Motor neuron (in vitro differentiated cells): ENCODE data around the gene CNTNAP5. TPM values are rescaled to one million over a fixed set of nuclear protein-coding genes. Genes with fewer than 3 reads are reported as not detected.

ENCODE experiments used
- ATAC-seq, 8 experiments: fragments of 200-7000 bp; cut with Tn5 transposase; replicated peaks in 6 of 8; 2 replicates each; pipeline ENCODE4 v1.8.0; 2021; ENCODE audit warnings: mild to moderate bottlenecking in 8 of 8, moderate library complexity in 8 of 8
- H3K27ac ChIP-seq, 2 donors: fragments of 250-450 bp; sonication (Bioruptor Pico); 2 replicates each; pipeline ENCODE4 v1.9.0; 2021; ENCODE audit warnings: antibody characterized with exemption in 2 of 2, mild to moderate bottlenecking in 2 of 2, moderate library complexity in 1 of 2
- H3K4me1 ChIP-seq, 2 donors: fragments of 250-450 bp; sonication (Bioruptor Pico); replicated peaks in 1 of 2; 2 replicates each; pipeline ENCODE4 v1.6.1; 2021; ENCODE audit warnings: antibody characterized with exemption in 2 of 2, mild to moderate bottlenecking in 2 of 2, moderate library complexity in 1 of 2
- H3K4me3 ChIP-seq, 5 donors: fragments of 250-450 bp; sonication (Bioruptor Pico); 2 replicates each; pipeline ENCODE4 v1.9.0; 2021; ENCODE audit warnings: antibody characterized with exemption in 5 of 5, mild to moderate bottlenecking in 5 of 5, moderate library complexity in 4 of 5
- whole genome bisulfite sequencing, 10 experiments: fragments of 450-650 bp; shearing (Covaris generic); methylation state at CpG; one replicate each; pipeline ENCODE4 v1.0.0; 2022; 5-methylcytosine and 5-hydroxymethylcytosine counted together
- in situ Hi-C, 9 experiments: fragments of 400-800 bp; cut with MboI; loops; one replicate each; pipeline ENCODE4 v1.15.0; 2021; ENCODE audit warnings: low sequenced_read_pairs in 9 of 9, low pct_unique_long_range_greater_than_20kb in 2 of 9; ENCODE audit not compliant: unreplicated experiment in 9 of 9
- total RNA-seq, 8 experiments: library from RNA; unstranded; fragments of 300-600 nt; gene quantifications; 2 replicates each; pipeline versions ENCODE4 v1.2.3 to v1.2.4, GENCODE V29; 2022

CNTNAP5 gene
- total RNA-seq, 8 experiments from 2014 or later, result 0.28 to 12.6 (median 8.7) TPM; not detected in 2

- ATAC-seq, result no peak
- in situ Hi-C loops, result no loop called here
- peaks cover 0 to 11% of the 10 kb centered on the region in 2 donors for H3K4me1 ChIP-seq
Measured at GRCh38 chr2:124079045-124079444, 54.0 kb downstream of the CNTNAP5 start.

GRCh38 chr2:124080281-124081153 is 55.4 kb downstream of the CNTNAP5 start:
- in situ Hi-C loops, result no loop called here
- Histone ChIP-seq H3K4me3 (no peak overlapping the region), H3K27ac (no peak overlapping the region), H3K4me1 (peaks cover 0 to 11% of the 10 kb centered on the region in 2 donors)
- WGBS, 10 experiments, result 6 to 100% (median 76%) methylated on average over 1 to 6 of the region's 6 CpGs
- no peak for ATAC-seq

More at GRCh38 chr2:124079045-124079444, 54.0 kb downstream of the CNTNAP5 start:
- H3K4me3 ChIP-seq, result no peak overlapping the region
- 20 to 100% (median 65%) methylated on average over 1 to 2 of the region's 2 CpGs; no CpG with 5 or more reads in 4 of the 10 experiments for WGBS, 10 experiments
- H3K27ac ChIP-seq, result no peak overlapping the region

GRCh38 chr2:124081154-124081716 is 56.1 kb downstream of the CNTNAP5 start:
- peak in 1 of 8 experiments; percentile 31 for ATAC-seq
- in situ Hi-C loops, result no loop called here
- 0 to 60% (median 14%) methylated on average over 1 of the region's 1 CpG; no CpG with 5 or more reads in 2 of the 10 experiments for WGBS, 10 experiments
- Histone ChIP-seq H3K4me1 (peaks cover 0 to 11% of the 10 kb centered on the region in 2 donors), H3K27ac (no peak overlapping the region), H3K4me3 (no peak overlapping the region)

GRCh38 chr2:124088616-124089015 is 63.5 kb downstream of the CNTNAP5 start:
- H3K4me3 ChIP-seq, result no peak overlapping the region
- no peaks in the 10 kb centered on the region for H3K4me1 ChIP-seq
- ATAC-seq, result no peak
- WGBS, 10 experiments, result 0 to 100% (median 61%) methylated on average over 1 to 2 of the region's 2 CpGs; no CpG with 5 or more reads in 3 of the 10 experiments
- in situ Hi-C loops, result no loop called here
- H3K27ac ChIP-seq, result no peak overlapping the region

GRCh38 chr2:124091721-124092120 is 66.6 kb downstream of the CNTNAP5 start:
- in situ Hi-C loops, result no loop called here
- 0 to 92% (median 76%) methylated on average over 1 to 5 of the region's 5 CpGs; no CpG with 5 or more reads in 3 of the 10 experiments for WGBS, 10 experiments

GRCh38 chr2:124092651-124093050 is 67.6 kb downstream of the CNTNAP5 start:
- WGBS, 10 experiments, result 0 to 100% (median 55%) methylated on average over 1 to 2 of the region's 2 CpGs; no CpG with 5 or more reads in 2 of the 10 experiments
- Histone ChIP-seq H3K4me1 (peaks cover 0 to 4% of the 10 kb centered on the region in 2 donors), H3K27ac (no peak overlapping the region), H3K4me3 (no peak overlapping the region)
- in situ Hi-C loops, result no loop called here
- ATAC-seq, result no peak

More at GRCh38 chr2:124091721-124092120, 66.6 kb downstream of the CNTNAP5 start:
- Histone ChIP-seq H3K4me1 (peaks cover 0 to 4% of the 10 kb centered on the region in 2 donors), H3K27ac (no peak overlapping the region), H3K4me3 (no peak overlapping the region)
- ATAC-seq, result no peak

- in situ Hi-C loops, result no loop called here
- Histone ChIP-seq H3K4me3 (no peak overlapping the region), H3K27ac (no peak overlapping the region), H3K4me1 (peaks cover 0 to 4% of the 10 kb centered on the region in 2 donors)
- WGBS, 10 experiments, result 0 to 86% (median 33%) methylated on average over 1 of the region's 1 CpG; no CpG with 5 or more reads in 3 of the 10 experiments
- peak in 5 of 8 experiments; percentile 23 to 92 (median 72) for ATAC-seq
Measured at GRCh38 chr2:124104914-124105313, 79.8 kb downstream of the CNTNAP5 start.

- Histone ChIP-seq H3K27ac (no peak overlapping the region), H3K4me1 (peaks cover 2 to 23% of the 10 kb centered on the region in 2 donors), H3K4me3 (no peak overlapping the region)
- no peak for ATAC-seq
- in situ Hi-C loops, result no loop called here
Measured at GRCh38 chr2:124112206-124112605, 87.1 kb downstream of the CNTNAP5 start.

- Histone ChIP-seq H3K4me1 (peaks cover 2 to 23% of the 10 kb centered on the region in 2 donors), H3K27ac (no peak overlapping the region), H3K4me3 (no peak overlapping the region)
- 0 to 43% (median 10%) methylated on average over 1 to 2 of the region's 2 CpGs; no CpG with 5 or more reads in 1 of the 10 experiments for WGBS, 10 experiments
- ATAC-seq, result peak in 1 of 8 experiments; percentile 31
- in situ Hi-C loops, result no loop called here
Measured at GRCh38 chr2:124112966-124113365, 87.9 kb downstream of the CNTNAP5 start.

GRCh38 chr2:124120246-124120645 is 95.2 kb downstream of the CNTNAP5 start:
- no peak overlapping the region for H3K27ac ChIP-seq
- 0 to 100% (median 91%) methylated on average over 1 of the region's 1 CpG; no CpG with 5 or more reads in 7 of the 10 experiments for WGBS, 10 experiments
- no peak for ATAC-seq
- H3K4me1 ChIP-seq, result peaks cover 0 to 18% of the 10 kb centered on the region in 2 donors
- in situ Hi-C loops, result no loop called here
- no peak overlapping the region for H3K4me3 ChIP-seq

GRCh38 chr2:124121106-124121505 is 96.0 kb downstream of the CNTNAP5 start:
- no peak overlapping the region for H3K4me3 ChIP-seq
- no peak overlapping the region for H3K27ac ChIP-seq
- in situ Hi-C loops, result no loop called here
- WGBS, 10 experiments, result 6 to 94% (median 40%) methylated on average over 2 to 4 of the region's 5 CpGs; no CpG with 5 or more reads in 6 of the 10 experiments
- H3K4me1 ChIP-seq, result peaks cover 0 to 18% of the 10 kb centered on the region in 2 donors
- no peak for ATAC-seq

- Histone ChIP-seq H3K4me1 (peaks cover 0 to 18% of the 10 kb centered on the region in 2 donors), H3K4me3 (no peak overlapping the region), H3K27ac (no peak overlapping the region)
- peak in 3 of 8 experiments; percentile 23 to 93 (median 74) for ATAC-seq
- WGBS, 10 experiments, result 0 to 100% (median 67%) methylated on average over 1 to 3 of the region's 3 CpGs; no CpG with 5 or more reads in 1 of the 10 experiments
- in situ Hi-C loops, result no loop called here
Measured at GRCh38 chr2:124121760-124122275, 96.7 kb downstream of the CNTNAP5 start.

GRCh38 chr2:124122340-124122739 is 97.3 kb downstream of the CNTNAP5 start:
- 0 to 100% (median 71%) methylated on average over 1 of the region's 1 CpG; no CpG with 5 or more reads in 4 of the 10 experiments for WGBS, 10 experiments
- in situ Hi-C loops, result no loop called here
- ATAC-seq, result no peak
- peak overlapping the region in 1 of 2 donors; percentile 6 for H3K27ac ChIP-seq
- peaks cover 0 to 18% of the 10 kb centered on the region in 2 donors for H3K4me1 ChIP-seq
- no peak overlapping the region for H3K4me3 ChIP-seq
